Inferior parietal cortex (tissue), 1 donor: Measurements from ENCODE around the gene FUT7.
"Not testable (repeated sequence)": the region's sequence is repeated elsewhere in the genome, so short reads cannot be mapped to it uniquely, and the experiment has no call there.

Experiments
- DNase-seq: peaks from one replicate; pipeline ENCODE4 v3.0.0-alpha.2; 2016; ENCODE audit errors: extremely low spot score

FUT7 gene

DNA sequence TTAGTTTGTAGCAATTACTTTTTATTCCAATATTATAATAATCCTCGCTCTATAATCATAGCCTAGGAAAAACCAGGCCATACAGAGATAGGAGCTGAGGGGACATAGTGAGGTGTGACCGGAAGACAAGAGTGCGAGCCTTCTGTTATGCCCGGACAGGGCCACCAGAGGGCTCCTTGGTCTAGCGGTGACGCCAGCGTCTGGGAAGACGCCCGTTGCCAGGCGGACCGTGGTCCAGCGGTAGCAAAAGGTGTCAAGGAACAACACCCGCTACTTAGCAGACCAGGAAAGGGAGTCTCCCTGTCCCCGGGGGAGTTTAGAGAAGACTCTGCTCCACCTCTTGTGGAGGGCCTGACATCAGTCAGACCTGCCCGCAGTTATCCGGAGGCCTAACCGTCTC lies 27.6 kb downstream of the FUT7 start:
- not testable (repeated sequence) for DNase-seq

DNA sequence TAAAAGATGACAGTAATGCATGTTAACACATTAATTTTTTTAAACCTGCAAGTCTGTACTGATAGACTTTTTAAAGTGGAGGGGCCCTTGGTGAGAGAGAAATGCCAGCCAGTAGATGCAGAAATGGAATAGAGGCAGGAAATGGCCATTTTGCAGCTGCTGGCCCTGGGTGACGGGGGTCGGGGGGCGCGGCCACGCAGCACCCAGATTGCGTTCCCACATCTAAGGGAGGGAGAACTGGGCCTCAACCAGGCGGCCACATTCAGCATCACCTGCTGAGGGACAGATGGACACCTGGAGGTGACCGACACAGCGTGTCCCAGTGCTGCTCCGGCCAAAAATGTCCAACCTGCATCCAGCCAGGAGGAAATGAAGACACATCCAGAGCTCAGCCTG lies 29.2 kb downstream of the FUT7 start:
- no peak for DNase-seq

DNA sequence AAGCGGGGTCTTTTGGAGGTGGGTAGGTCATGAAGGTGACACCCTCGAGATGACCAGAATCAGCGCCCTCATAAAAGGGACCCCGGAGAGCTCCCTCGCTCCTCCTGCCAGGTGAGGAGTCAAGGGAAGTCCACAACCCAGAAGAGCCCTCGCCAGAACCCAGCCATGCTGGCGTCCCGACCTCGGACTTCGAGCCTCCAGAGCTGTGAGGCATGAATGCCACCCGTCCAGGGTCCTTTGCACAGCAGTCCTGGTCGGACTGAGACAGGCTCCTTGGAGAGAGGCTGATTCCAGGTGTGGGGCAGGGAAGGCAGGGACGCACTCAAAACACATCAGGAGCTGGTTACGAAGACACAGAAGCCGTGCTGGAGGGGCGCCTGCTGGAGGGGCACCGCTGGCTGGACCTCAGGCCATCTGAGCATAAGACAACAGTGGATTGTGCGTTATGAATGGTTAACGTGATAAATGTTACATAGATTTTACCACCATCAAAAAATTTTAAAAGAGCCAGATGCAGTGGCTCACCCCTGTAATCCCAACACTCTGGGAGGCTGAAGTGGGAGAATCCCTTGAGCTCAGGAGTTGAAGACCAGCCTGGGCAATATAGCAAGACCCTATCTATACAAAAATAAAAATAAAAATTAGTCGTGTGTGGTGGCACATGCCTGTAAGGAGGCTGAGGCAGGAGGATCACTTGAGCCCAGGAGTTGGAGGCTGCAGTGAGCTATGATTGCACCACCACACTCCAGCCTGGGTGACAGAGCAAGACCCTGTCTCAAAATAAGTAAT lies 29.8 kb downstream of the FUT7 start:
- DNase-seq = no peak

DNA sequence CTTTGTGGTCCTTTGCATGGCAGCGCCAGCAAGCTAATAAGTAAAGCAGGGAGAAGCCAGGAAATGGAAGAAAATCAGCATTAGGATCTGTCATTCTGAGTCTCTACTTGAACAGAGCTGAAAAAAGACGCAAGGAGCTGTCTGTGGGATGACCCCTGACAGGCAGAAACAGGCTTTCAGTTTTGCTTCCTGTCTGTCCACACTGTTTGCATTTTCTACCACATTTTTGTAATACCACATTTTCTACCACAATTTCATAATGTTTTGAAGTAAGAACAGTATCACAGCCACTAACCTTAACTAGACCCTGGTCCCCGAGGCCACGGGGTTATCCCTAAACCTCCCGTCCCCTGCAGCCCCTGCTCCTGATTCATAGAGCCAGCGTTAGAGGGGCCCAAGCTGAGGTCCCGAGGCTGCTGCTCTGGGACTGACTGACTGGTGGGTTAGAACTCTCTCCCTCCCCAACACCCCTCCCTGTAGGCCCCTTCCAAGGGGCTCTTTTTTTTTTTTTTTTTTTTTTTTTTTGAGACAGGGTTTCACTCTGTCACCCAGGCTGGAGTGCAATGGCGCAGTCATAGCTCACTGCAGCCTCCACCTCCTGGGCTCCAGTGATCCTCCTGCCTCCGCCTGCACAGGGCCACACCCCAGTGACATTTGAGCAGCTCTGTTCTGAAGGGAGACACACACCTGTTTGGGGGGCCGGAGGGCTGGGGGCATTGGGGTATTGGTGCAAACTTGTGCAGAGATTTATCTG lies 31.5 kb downstream of the FUT7 start:
- no peak for DNase-seq

DNA sequence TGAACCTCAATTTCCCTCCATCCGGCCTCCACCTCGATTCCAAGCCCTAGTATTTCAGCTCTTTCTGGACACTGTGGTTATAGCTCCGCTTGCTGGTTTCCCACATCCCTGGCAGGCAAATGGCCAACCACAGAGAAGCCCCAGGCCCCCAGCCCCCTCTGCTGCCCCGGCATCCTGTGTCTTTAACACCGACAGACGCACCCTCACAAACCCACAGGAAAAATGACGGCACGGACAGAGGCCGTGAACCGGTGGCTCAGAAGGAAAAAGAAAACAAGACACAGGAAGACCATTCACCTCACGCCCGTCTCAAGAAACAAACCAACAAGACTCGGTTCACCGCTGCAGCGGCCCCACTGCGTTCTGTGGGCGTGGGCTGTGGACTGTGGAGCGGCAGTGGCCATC lies 34.1 kb downstream of the FUT7 start:
- DNase-seq = no peak

DNA sequence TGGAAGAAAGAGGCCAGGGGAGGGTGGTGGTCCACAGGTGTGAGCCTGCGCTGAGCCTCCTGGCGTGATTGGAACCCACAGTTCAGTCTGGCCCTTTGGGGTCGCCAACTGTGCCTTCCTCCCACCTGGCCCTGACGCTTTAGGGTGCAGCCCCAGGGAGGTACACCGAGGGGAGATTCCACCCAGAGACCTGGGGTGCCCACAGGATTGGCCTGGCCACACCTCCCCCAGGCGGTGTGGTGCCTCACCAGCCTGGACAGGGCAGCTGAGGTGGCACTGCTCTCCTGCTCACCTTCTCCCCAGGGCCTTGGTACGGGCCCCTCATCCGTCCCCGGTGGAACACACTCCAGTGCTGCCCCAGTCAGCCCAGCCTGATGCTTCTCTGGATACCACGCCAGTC lies 34.5 kb downstream of the FUT7 start:
- DNase-seq = no peak

DNA sequence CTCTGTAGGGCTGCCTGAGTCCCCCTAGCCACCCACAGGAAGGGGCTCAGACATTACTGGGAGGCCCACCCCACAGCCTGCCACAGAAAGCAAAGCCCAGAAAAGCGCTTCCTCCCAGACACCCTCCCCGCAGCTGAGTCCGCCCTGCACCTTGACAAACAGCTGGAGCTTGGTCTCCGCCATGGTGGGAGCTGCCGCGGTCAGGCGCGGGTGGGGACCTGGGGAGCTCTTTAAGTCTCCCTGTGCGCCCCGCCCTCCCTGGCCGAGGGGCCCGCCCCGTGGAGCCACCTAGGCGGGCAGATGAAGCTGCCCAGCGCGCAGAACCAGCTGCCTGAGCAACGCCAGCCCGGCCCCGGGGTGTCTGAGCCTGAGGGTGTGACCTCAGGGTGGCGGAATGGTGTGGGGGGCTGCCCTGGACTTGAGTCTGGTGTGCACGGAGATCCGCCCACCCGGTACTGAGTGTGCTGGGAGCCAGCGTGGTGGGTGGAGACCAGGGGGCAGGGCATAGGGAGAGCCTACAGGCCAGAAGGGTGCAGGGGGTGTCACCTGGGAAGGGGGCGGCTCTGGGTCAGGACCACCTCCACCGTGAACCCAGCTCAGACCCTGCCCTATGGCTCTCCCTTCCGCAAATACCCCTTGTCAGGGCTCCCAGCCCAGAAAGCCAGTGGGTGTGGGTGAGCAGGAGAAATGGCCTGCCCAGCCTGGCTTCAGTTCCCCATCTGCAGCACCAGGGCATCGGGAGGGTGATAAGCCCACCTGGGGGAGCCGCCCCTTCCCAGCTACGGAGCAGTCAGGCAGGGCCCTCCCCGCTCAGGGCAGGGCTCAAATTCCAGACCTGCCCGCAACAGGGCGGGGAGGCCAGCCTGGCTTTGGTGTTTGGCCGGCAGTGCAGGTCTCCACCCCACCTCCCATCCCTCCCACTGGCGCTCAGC lies 35.3 kb downstream of the FUT7 start, which contains the start of gene CLIC3:
TSS of gene CLIC3 (minus strand) at position 208 of the 932 bp plus-strand sequence. CDS start at position 183, 25 bp downstream.
- no peak for DNase-seq

DNA sequence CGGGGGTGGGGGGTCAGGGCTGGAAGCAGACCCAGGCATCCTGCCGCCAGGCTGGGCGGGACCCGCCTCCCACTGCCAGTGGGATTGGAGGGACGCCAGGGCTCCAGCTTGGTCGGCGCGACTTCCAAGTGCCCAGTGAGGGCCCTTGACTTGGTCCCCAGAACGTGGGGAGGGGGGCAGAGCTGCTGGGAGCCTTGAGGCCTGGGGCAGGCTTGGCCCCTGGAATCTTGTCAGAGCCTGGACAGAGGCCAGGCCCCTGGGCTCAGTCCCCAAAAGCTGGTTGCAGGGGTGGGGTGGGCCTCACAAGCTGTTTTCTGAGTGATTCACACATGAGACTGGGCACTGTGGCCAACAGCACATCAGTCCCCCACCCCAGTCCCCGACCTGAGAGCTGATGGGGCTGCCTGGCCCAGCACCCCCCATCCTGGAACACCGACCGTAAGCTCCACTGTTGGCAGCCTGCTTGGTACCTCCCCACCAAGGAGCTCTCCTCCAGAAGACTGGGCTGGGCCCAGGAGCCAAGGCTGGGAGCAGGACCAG lies 36.0 kb downstream of the FUT7 start:
- no peak for DNase-seq

DNA sequence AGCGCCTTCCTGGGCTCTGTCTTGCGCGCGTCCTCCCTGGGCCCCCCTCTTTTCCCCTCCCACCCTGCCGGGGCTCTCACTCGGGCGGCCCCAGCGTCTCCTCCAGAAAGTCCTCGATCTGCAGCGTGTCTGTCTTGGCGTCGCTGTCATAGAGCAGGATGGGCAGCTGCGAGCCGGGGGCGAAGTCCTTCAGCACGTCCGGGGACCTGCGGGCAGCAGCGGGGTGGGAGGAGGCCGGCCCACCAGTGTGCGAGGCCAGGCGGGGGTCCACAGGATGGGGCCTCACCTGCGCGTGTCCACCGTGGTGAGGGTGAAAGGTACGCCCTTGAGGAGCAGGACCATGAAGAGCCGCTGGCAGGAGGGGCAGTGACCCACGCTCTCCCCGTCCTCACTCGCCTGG lies 36.5 kb downstream of the FUT7 start:
- no peak for DNase-seq

DNA sequence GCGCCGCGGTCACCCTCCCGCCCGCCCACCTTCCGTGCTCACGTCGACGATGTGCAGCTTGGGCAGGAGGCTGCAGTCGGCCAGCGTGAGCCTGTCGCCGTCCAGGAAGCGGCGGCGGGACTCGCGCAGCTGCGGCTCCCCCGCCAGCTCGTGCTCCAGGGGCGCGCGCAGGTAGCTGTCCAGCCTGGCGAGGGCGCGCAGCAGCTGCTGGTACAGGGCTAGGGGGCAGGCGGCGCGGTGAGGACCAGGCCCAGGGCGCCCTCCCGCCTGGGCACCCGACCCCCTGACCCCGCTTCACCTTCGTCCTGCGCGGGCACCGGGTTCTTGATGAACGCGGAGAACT lies 37.0 kb downstream of the FUT7 start:
- DNase-seq = no peak

DNA sequence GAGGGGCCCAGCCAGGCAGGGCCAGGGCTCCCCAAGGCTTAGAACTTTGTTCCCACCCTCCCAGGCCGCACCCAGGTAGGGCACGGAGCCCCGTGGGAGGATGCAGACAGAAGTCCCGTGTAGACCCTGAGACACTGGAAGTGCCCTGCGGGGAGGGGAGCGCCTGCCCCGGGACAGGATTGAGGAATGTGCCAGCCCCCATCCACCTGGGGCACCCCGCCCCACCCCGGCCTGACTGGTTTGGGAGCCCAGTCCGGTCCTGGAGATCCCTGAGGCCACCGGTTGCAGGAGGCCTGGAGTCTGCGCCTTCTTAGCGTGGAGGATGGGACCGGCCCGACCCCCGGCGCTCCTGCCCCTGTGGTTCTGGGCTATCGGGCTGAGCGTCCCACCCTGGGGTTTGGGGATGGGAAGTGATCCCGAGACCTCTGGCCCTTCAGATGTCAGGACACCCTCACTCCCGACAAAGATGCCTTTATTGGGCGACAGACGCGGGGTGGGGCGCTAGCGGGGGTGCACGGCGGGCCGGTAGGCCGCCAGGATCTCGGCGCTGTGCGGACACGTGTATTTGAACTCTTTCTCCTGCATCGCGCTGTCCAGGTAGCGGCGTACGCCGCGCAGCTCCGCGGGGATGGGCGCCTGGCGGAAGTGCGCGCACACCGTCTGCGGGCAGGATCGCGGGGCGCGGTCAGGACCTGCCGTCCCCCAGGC lies 37.6 kb downstream of the FUT7 start:
- no peak for DNase-seq

DNA sequence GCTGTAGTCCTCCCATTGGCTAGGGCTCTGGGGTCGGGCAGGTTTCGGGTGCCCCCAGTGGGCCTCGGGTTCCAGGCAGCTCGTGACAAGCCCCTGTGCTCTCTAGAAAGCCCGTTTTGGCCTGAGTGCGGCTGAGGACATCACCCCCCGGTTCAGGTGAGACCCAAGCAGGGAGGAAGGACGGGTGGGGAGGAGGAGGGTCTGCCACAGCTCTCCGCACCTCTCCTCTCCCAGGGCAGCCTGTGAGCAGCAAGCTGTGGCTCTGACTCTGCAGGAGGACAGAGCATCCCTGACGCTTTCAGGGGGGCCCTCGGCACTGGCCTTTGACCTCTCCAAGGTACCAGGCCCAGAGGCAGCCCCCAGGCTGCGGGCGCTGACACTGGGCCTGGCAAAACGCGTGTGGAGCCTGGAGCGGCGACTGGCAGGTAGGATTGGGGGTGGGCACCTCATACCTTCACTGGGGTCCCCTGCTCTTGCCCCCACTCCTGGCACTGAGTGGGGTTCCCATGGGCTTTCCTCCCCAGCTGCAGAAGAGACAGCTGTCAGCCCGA lies 39.0 kb downstream of the FUT7 start:
- no peak for DNase-seq

DNA sequence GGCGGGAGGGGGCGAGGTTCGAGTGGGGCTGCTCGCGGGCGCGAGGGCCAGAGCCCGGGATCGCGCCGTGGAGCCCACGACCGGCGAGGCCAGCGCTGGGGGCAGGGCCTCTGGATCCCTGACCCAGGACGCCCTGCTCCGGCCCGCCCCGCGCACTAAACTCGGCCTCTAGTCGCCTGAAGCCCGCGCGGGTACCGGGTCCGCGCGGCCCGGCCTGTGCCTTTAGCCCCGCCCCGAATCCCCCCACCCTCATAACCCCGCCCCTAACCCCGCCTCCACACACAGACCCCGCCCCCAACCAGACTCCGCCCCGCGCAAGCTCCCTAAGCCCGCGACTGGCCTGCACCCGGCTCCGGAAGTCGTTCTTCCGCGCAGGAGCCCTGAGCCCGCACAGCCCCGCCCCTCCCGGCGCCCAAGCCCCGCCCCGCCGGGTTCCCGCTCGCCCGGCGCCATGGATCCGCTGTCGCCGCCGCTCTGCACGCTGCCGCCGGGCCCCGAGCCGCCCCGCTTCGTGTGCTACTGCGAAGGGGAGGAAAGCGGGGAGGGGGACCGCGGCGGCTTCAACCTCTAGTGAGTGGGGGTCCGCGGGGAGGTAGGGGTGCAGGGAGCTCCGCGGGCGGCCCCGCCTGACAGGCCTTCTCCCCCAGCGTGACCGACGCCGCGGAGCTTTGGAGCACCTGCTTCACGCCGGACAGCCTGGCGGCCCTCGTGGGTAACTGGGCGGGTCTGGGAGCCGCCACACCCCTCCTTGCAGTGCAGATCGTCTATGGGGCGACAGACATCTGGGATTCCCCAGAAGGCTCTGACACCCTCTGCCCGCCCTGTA lies 39.7 kb downstream of the FUT7 start, which contains the start of gene PAXX:
TSS of gene PAXX (plus strand) at position 430 of the 826 bp plus-strand sequence. CDS start at position 452, 22 bp downstream.
- DNase-seq = peak; percentile 78

DNA sequence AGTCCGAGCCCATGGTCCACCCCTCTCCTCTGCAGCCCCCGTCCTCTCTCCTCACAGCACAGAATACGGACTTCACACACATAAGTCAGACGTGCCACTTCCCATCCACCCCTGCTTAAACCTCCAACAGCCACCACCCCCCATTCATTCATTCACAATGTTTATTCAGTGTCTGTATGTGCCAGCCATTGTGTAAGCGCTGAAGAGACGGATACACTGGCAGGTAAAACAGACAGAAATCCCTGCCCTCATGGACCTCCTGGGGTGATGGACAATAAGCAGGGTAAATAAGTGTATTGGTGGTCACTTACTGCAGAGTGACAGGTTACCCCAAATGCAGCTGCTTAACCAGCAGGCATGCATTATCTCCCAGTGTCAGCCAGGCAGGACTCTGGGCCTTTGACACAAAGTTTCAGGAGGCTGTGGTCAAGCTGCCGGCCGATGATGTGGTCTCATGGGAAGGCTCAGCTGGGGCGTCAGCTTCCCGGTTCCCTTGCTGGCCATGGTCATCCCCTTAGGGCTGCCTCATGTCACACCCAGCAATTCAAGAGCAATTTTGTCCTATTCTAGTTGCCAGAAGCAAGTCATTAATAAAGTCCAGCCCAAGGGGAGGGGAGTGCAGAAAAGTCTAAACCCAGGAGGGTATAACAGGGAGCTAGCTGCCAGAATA lies 41.5 kb downstream of the FUT7 start:
- DNase-seq = no peak

DNA sequence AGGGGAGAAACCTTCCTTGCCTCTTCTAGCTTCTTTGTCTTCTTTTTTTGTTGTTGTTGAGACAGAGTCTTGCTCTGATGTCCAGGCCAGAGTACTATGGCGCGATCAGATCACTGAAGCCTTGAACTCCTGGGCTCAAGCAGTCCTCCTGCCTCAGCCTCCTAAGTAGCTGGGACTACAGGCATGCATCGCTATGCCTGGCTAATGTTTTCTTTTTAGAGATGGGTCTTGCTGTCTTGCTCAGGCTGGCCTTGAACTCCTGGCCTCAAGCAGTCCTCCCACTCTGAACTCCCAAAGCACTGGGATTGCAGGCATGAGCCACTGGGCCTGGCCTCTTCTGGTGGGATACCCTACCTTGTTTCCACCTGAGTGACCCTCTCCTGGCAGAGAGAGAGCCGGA lies 43.0 kb downstream of the FUT7 start:
- DNase-seq = no peak

DNA sequence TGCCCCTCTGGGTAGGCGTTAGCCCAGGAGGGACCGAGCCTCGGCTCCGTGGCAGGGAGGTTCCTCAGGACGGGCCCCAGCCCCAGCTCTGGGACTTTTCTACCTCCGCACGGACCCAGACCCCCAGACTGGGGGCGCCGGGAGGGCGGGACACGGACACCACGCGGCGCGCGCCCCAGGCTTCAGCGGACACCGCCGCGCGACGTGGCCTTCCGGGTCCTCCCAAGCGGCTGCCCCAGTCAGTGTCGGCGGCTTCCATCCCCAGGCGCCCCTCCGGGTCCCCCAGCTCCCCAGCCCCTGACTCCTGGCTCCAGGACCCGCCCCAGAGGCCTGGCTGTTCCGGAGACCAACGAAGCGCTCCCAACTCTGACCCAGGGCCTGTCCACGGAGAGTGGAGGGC lies 46.0 kb downstream of the FUT7 start:
- DNase-seq = no peak

DNA sequence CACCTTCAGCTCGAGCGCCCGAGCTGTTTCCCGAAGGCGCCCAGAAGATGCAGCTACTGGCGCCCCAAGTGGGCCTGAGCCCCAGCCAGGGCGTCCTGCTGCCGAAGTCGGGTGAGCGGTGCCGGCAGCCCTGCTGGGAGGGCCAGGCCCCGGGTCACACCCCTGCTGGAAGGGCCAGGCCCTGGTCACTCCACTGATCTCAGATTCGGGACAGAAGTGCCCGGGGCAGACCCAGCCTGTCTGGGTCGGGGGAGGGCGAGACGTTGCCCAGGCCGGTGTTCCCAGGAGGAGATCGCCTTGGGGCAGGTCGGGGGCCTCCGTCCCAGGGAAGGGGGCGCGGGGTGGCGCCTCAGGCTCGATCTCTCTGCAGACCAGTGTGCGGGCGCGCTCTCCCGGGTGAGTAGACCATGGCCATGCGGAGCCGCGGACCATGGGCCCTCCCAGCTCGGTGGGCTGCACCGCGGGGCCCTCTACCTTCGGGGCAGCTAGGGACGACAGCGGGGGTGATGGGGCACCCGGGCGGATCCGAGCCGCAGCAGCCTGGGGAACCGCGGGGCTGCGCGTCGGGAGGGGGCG lies 46.8 kb downstream of the FUT7 start:
- no peak for DNase-seq

DNA sequence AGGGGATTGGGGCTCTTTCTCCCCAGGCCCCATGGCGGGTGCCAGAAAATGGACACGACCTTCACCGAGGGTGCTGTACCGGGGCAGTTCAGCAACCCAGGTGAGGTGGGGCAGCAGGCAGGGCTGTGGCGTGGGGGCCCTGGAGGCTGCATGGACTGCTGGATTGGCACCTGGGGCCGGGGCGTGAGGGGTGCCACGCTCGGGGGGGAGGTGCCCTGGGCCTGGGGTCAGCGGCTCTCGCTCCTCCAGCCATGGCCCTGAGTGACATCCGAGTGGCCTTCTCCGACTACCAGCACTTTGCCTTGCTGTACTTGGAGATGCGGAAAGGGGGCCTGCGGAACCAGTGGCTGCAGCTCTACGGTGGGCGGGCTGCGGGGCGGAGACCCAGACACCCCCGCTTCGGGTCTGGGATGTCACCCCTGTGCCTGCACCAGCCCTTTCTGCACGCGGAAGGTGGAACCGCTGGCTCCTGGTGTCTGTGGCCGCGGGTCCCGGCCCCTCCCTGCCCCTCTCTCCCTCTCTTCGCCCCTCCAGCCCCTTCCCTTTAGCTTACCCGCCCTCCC lies 47.3 kb downstream of the FUT7 start:
- DNase-seq = no peak
